ENCODE measurements around the gene PKP3. TPM values are rescaled to one million over a fixed set of nuclear protein-coding genes. Genes with fewer than 3 reads are reported as not detected.

PKP3 gene
- total and polyA plus RNA-seq, 3 donors from 2014 or later, result 1.2 to 3.1 (median 1.6) TPM

DNA sequence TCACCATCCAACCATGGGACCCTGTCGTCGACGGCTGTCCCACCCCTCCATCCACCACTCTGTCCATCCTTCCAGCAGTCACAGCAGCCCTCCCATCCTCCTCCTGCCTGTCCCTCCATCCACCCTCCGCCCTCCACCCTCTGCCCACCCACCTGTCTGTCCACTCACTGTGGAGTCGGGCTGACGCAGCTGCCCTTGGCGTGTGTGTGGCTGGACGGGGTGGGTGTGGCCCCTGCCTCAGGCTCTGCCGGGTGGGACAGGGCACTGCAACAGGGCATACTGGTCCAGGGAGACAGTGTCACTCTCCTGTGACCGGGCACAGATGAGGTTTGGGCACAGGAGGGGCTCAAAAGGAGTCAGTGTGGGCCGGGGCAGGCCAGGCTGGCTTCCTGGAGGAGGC is 1.9 kb downstream of the PKP3 start:
- Histone ChIP-seq H3K27ac (no peak overlapping the region), H3K27me3 (no peaks in the 10 kb centered on the region), H3K9me3 (no peaks in the 10 kb centered on the region), H3K36me3 (ENCODE audit: low read depth, missing control alignments) (no peaks in the 10 kb centered on the region), H3K4me1 (no peaks in the 10 kb centered on the region), H3K4me3 (no peak overlapping the region)
- 79 to 88% methylated on average over 7 to 11 of the region's 11 CpGs for WGBS, 2 donors
- intact Hi-C loops (cut with DNase I; ENCODE audit: low total_unique reads), result no loop called here
- DNase-seq, result no peak
- TF ChIP-seq POLR2A (IDR thresholded peaks at IDR 0.05), result no peak
- TF ChIP-seq, protein P1, sequence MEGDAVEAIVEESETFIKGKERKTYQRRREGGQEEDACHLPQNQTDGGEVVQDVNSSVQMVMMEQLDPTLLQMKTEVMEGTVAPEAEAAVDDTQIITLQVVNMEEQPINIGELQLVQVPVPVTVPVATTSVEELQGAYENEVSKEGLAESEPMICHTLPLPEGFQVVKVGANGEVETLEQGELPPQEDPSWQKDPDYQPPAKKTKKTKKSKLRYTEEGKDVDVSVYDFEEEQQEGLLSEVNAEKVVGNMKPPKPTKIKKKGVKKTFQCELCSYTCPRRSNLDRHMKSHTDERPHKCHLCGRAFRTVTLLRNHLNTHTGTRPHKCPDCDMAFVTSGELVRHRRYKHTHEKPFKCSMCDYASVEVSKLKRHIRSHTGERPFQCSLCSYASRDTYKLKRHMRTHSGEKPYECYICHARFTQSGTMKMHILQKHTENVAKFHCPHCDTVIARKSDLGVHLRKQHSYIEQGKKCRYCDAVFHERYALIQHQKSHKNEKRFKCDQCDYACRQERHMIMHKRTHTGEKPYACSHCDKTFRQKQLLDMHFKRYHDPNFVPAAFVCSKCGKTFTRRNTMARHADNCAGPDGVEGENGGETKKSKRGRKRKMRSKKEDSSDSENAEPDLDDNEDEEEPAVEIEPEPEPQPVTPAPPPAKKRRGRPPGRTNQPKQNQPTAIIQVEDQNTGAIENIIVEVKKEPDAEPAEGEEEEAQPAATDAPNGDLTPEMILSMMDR (IDR thresholded peaks at IDR 0.05), result no peak

DNA sequence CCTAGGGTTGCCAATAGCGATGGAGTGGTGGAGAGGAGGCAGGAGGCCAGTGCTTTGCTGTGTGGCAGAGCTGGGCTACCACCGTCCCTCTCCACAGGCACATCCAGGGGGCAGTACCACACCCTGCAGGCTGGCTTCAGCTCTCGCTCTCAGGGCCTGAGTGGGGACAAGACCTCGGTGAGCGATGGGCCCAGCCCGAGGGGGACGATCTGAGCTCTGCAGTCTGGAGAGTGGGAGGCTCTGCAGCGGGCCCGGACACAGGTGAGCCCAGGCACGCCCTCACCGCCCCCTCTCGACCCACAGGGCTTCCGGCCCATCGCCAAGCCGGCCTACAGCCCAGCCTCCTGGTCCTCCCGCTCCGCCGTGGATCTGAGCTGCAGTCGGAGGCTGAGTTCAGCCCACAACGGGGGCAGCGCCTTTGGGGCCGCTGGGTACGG is 2.5 kb downstream of the PKP3 start:
- H3K27ac ChIP-seq, result no peak overlapping the region
- peak; percentile 54 for DNase-seq
- no peaks in the 10 kb centered on the region for H3K4me1 ChIP-seq
- H3K27me3 ChIP-seq, result no peaks in the 10 kb centered on the region
- 48 to 57% methylated on average over 5 to 22 of the region's 23 CpGs for WGBS, 2 donors
- TF ChIP-seq, protein P1 (IDR thresholded peaks at IDR 0.05), result peak in 1 of 3 experiments; percentile 15
- no peak for TF ChIP-seq POLR2A (IDR thresholded peaks at IDR 0.05)
- H3K36me3 ChIP-seq (ENCODE audit: low read depth, missing control alignments), result no peaks in the 10 kb centered on the region
- H3K4me3 ChIP-seq, result no peak overlapping the region
- intact Hi-C loops (cut with DNase I; ENCODE audit: low total_unique reads), result no loop called here
- no peaks in the 10 kb centered on the region for H3K9me3 ChIP-seq

DNA sequence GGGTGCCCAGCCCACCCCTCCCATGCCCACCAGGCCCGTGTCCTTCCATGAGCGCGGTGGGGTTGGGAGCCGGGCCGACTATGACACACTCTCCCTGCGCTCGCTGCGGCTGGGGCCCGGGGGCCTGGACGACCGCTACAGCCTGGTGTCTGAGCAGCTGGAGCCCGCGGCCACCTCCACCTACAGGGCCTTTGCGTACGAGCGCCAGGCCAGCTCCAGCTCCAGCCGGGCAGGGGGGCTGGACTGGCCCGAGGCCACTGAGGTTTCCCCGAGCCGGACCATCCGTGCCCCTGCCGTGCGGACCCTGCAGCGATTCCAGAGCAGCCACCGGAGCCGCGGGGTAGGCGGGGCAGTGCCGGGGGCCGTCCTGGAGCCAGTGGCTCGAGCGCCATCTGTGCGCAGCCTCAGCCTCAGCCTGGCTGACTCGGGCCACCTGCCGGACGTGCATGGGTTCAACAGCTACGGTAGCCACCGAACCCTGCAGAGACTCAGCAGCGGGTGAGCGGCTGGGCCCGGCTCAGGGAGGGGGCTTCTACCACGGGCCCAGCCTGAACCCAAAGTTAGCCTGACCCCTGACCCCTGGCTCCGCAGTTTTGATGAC is 3.0 kb downstream of the PKP3 start:
- Histone ChIP-seq H3K4me3 (no peak overlapping the region), H3K4me1 (no peaks in the 10 kb centered on the region), H3K9me3 (no peaks in the 10 kb centered on the region), H3K27ac (no peak overlapping the region), H3K27me3 (no peaks in the 10 kb centered on the region), H3K36me3 (ENCODE audit: low read depth, missing control alignments) (no peaks in the 10 kb centered on the region)
- intact Hi-C loops (cut with DNase I; ENCODE audit: low total_unique reads), result no loop called here
- 62% methylated on average over 29 of the region's 43 CpGs; no CpG with 5 or more reads in 1 of the 2 donors for WGBS, 2 donors
- TF ChIP-seq, protein P1 (IDR thresholded peaks at IDR 0.05), result peak; percentile 35 to 44 (median 38)
- no peak for TF ChIP-seq POLR2A (IDR thresholded peaks at IDR 0.05)
- DNase-seq, result peak; percentile 79

DNA sequence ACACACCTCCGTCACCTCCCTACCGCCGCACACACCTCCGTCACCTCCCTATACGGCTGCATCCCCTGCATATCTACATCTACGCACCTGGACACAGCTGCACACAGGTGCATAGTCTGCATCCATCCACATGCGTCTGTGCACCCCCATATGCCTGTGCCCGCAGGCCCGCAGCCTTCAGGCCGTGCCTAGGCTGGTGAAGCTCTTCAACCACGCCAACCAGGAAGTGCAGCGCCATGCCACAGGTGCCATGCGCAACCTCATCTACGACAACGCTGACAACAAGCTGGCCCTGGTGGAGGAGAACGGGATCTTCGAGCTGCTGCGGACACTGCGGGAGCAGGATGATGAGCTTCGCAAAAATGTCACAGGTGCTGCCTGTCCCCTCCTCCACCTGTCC is 4.8 kb downstream of the PKP3 start:
- no peak overlapping the region for H3K27ac ChIP-seq
- no peak for DNase-seq
- H3K27me3 ChIP-seq, result no peaks in the 10 kb centered on the region
- no peaks in the 10 kb centered on the region for H3K9me3 ChIP-seq
- WGBS, 2 donors, result 77 to 91% methylated on average over 11 to 20 of the region's 20 CpGs
- H3K4me3 ChIP-seq, result no peak overlapping the region
- H3K4me1 ChIP-seq, result no peaks in the 10 kb centered on the region
- intact Hi-C loops (cut with DNase I; ENCODE audit: low total_unique reads), result no loop called here
- TF ChIP-seq, protein P1 (IDR thresholded peaks at IDR 0.05), result no peak
- no peak for TF ChIP-seq POLR2A (IDR thresholded peaks at IDR 0.05)
- no peaks in the 10 kb centered on the region for H3K36me3 ChIP-seq (ENCODE audit: low read depth, missing control alignments)

DNA sequence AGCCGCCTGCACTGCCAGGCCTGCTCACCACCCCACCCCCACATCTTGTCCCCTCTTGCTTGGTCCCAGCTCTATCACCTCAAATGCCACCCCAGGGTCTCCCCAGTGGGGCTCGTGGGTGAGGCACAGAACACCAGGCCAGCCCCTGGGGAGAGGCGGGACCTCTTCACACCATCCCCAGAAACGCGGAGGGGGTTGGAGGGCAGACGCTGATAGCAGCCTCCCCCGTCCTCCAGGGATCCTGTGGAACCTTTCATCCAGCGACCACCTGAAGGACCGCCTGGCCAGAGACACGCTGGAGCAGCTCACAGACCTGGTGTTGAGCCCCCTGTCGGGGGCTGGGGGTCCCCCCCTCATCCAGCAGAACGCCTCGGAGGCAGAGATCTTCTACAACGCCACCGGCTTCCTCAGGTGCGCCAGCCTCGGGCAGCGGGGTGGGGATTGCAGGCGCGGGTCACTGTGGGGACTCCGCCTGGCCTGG is 5.8 kb downstream of the PKP3 start:
- H3K4me1 ChIP-seq, result no peaks in the 10 kb centered on the region
- H3K27ac ChIP-seq, result no peak overlapping the region
- no peaks in the 10 kb centered on the region for H3K9me3 ChIP-seq
- no peaks in the 10 kb centered on the region for H3K27me3 ChIP-seq
- WGBS, 2 donors, result 52 to 77% methylated on average over 6 to 21 of the region's 21 CpGs
- no peak for TF ChIP-seq POLR2A (IDR thresholded peaks at IDR 0.05)
- TF ChIP-seq, protein P1 (IDR thresholded peaks at IDR 0.05), result no peak
- intact Hi-C loops (cut with DNase I; ENCODE audit: low total_unique reads), result no loop called here
- H3K4me3 ChIP-seq, result no peak overlapping the region
- DNase-seq, result no peak
- H3K36me3 ChIP-seq (ENCODE audit: low read depth, missing control alignments), result no peaks in the 10 kb centered on the region

All from testis (tissue), 3 donors.